CD4-positive, CD25-positive, alpha-beta regulatory T cell (primary cell): ENCODE results near the gene NFKBIZ. TPM values are rescaled to one million over a fixed set of nuclear protein-coding genes. Genes with fewer than 3 reads are reported as not detected.
A peak's percentile ranks its signal among the peaks of the same experiment; 100 is the strongest.

Experiments
- ATAC-seq, 2 donors: fragments of 150-1000 bp; cut with Tn5 transposase; one replicate each; pipeline ENCODE4 v1.10.0; 2021; ENCODE audit warnings: low read depth in 2 of 2, moderate number of reproducible peaks in 2 of 2, moderate library complexity in 1 of 2
- DNase-seq, 3 donors: peaks; one replicate each; pipeline versions ENCODE4 v3.0.0 to v3.0.0-alpha.2; 2012 to 2022; ENCODE audit warnings: mixed read lengths in 1 of 3
- H3K27ac ChIP-seq: one replicate; pipeline ENCODE4 v1.7.0; 2013; ENCODE audit warnings: mild to moderate bottlenecking, low read length; ENCODE audit not compliant: insufficient read depth, poor library complexity, severe bottlenecking
- H3K27me3 ChIP-seq: one replicate; pipeline ENCODE4 v1.7.0; 2013; ENCODE audit warnings: low read length; ENCODE audit not compliant: control insufficient read depth, insufficient read depth
- H3K36me3 ChIP-seq: one replicate; pipeline ENCODE4 v1.7.0; 2013; ENCODE audit warnings: mild to moderate bottlenecking, low read length, moderate library complexity; ENCODE audit not compliant: control insufficient read depth, insufficient read depth
- H3K4me1 ChIP-seq: 2 replicates; pipeline ENCODE4 v1.7.0; 2013; ENCODE audit warnings: mild to moderate bottlenecking, low read length; ENCODE audit not compliant: insufficient read depth, control insufficient read depth, poor library complexity, severe bottlenecking
- H3K4me3 ChIP-seq: one replicate; pipeline ENCODE4 v1.7.0; 2013; ENCODE audit warnings: low read depth, mild to moderate bottlenecking, low read length, moderate library complexity
- H3K9me3 ChIP-seq, 2 experiments: 1 replicate in 1 of 2; 2 replicates in 1 of 2; pipeline ENCODE4 v1.7.0; 2013; ENCODE audit warnings: low read length in 2 of 2, mild to moderate bottlenecking in 1 of 2, moderate library complexity in 1 of 2; ENCODE audit not compliant: control insufficient read depth in 2 of 2
- H3K27ac Mint-ChIP-seq, 3 donors: one replicate each; pipeline ENCODE4 v1.8.0; 2020 to 2022; ENCODE audit warnings: mild to moderate bottlenecking in 3 of 3, mixed read lengths in 3 of 3, moderate library complexity in 2 of 3
- H3K27me3 Mint-ChIP-seq: one replicate; pipeline ENCODE4 v1.8.0; 2022; ENCODE audit warnings: mild to moderate bottlenecking, mixed read lengths
- H3K36me3 Mint-ChIP-seq: one replicate; pipeline ENCODE4 v1.8.0; 2020; ENCODE audit warnings: mixed read lengths
- H3K4me1 Mint-ChIP-seq, 4 donors: one replicate each; pipeline ENCODE4 v1.8.0; 2020 to 2022; ENCODE audit warnings: mixed read lengths in 4 of 4, mild to moderate bottlenecking in 1 of 4
- H3K4me3 Mint-ChIP-seq, 4 donors: one replicate each; pipeline ENCODE4 v1.8.0; 2020 to 2022; ENCODE audit warnings: mild to moderate bottlenecking in 4 of 4, mixed read lengths in 4 of 4, moderate library complexity in 3 of 4
- H3K9me3 Mint-ChIP-seq, 7 donors: one replicate each; pipeline ENCODE4 v1.8.0; 2020 to 2022; ENCODE audit warnings: mixed read lengths in 7 of 7, mild to moderate bottlenecking in 3 of 7, moderate library complexity in 2 of 7
- polyA plus RNA-seq, 4 donors: library from polyadenylated mRNA; unstranded; fragments of 300-500 nt; fragmentation: Illumina TruSeq; gene quantifications; one replicate each; pipeline ENCODE4 v1.2.3, GENCODE V29; 2021
- total RNA-seq: library from RNA; stranded (reverse); gene quantifications from one replicate; pipeline ENCODE4 v1.2.3, GENCODE V29; 2022

NFKBIZ gene
- total and polyA plus RNA-seq, 5 donors from 2014 or later: 15.2 to 637 (median 25.8) TPM

GRCh38 chr3:101809178-101810021 is 39.9 kb upstream of the NFKBIZ start:
- H3K27me3 Mint-ChIP-seq: no peaks in the 10 kb centered on the region
- peak overlapping the region; percentile 27 to 71 (median 63) for H3K27ac Mint-ChIP-seq
- Histone ChIP-seq H3K9me3 (no peaks in the 10 kb centered on the region), H3K27me3 (no peaks in the 10 kb centered on the region), H3K27ac (no peak overlapping the region), H3K4me3 (no peak overlapping the region), H3K36me3 (peaks cover 27% of the 10 kb centered on the region), H3K4me1 (peaks cover 16% of the 10 kb centered on the region)
- peaks cover 22 to 55% (median 52%) of the 10 kb centered on the region in 4 donors for H3K4me1 Mint-ChIP-seq
- H3K4me3 Mint-ChIP-seq: no peak overlapping the region
- ATAC-seq (peak in 1 of 2 donors; percentile 61), DNase-seq (peak; percentile 15 to 68 (median 56))
- H3K36me3 Mint-ChIP-seq: peaks cover 22% of the 10 kb centered on the region
- H3K9me3 Mint-ChIP-seq: no peaks in the 10 kb centered on the region

GRCh38 chr3:101810022-101810418 is 39.3 kb upstream of the NFKBIZ start:
- ATAC-seq: no peak

GRCh38 chr3:101811875-101812274 is 37.4 kb upstream of the NFKBIZ start:
- Mint-ChIP-seq H3K4me1 (peaks cover 28 to 58% (median 46%) of the 10 kb centered on the region in 4 donors), H3K9me3 (no peaks in the 10 kb centered on the region), H3K36me3 (peaks cover 17% of the 10 kb centered on the region), H3K4me3 (no peak overlapping the region), H3K27me3 (no peaks in the 10 kb centered on the region), H3K27ac (peak overlapping the region in 1 of 3 donors; percentile 39)
- H3K9me3 ChIP-seq: no peaks in the 10 kb centered on the region
- ATAC-seq (no peak), DNase-seq (no peak)
- H3K4me3 ChIP-seq: no peak overlapping the region
- no peaks in the 10 kb centered on the region for H3K27me3 ChIP-seq
- no peak overlapping the region for H3K27ac ChIP-seq
- H3K36me3 ChIP-seq: peaks cover 7% of the 10 kb centered on the region
- peaks cover 21% of the 10 kb centered on the region for H3K4me1 ChIP-seq

More at GRCh38 chr3:101810022-101810418, 39.3 kb upstream of the NFKBIZ start:
- Histone ChIP-seq H3K4me1 (peaks cover 21% of the 10 kb centered on the region), H3K4me3 (no peak overlapping the region), H3K27me3 (no peaks in the 10 kb centered on the region), H3K27ac (no peak overlapping the region), H3K9me3 (no peaks in the 10 kb centered on the region), H3K36me3 (peaks cover 21% of the 10 kb centered on the region)
- Mint-ChIP-seq H3K4me3 (peak overlapping the region in 1 of 4 donors; percentile 35), H3K36me3 (peaks cover 19% of the 10 kb centered on the region), H3K9me3 (no peaks in the 10 kb centered on the region), H3K27me3 (no peaks in the 10 kb centered on the region), H3K27ac (peak overlapping the region; percentile 27 to 54 (median 39)), H3K4me1 (peaks cover 25 to 56% (median 48%) of the 10 kb centered on the region in 4 donors)
- DNase-seq: no peak

GRCh38 chr3:101812895-101813294 is 36.4 kb upstream of the NFKBIZ start:
- H3K36me3 ChIP-seq: peaks cover 10% of the 10 kb centered on the region
- Mint-ChIP-seq H3K27me3 (no peaks in the 10 kb centered on the region), H3K4me1 (peaks cover 28 to 62% (median 44%) of the 10 kb centered on the region in 4 donors), H3K27ac (no peak overlapping the region), H3K4me3 (no peak overlapping the region), H3K36me3 (peaks cover 23% of the 10 kb centered on the region), H3K9me3 (no peaks in the 10 kb centered on the region)
- H3K9me3 ChIP-seq: no peaks in the 10 kb centered on the region
- no peak overlapping the region for H3K4me3 ChIP-seq
- H3K27ac ChIP-seq: no peak overlapping the region
- ATAC-seq: no peak
- no peaks in the 10 kb centered on the region for H3K27me3 ChIP-seq
- DNase-seq: no peak
- peaks cover 21% of the 10 kb centered on the region for H3K4me1 ChIP-seq

GRCh38 chr3:101813817-101814440 is 35.4 kb upstream of the NFKBIZ start:
- Histone ChIP-seq H3K27me3 (no peaks in the 10 kb centered on the region), H3K27ac (no peak overlapping the region), H3K4me1 (peaks cover 20% of the 10 kb centered on the region), H3K36me3 (peaks cover 17% of the 10 kb centered on the region), H3K4me3 (no peak overlapping the region), H3K9me3 (no peaks in the 10 kb centered on the region)
- H3K27ac Mint-ChIP-seq: peak overlapping the region in 2 of 3 donors; percentile 79
- no peaks in the 10 kb centered on the region for H3K27me3 Mint-ChIP-seq
- DNase-seq: peak in 2 of 3 donors; percentile 52 to 65
- H3K4me3 Mint-ChIP-seq: peak overlapping the region in 1 of 4 donors; percentile 14
- H3K36me3 Mint-ChIP-seq: peaks cover 22% of the 10 kb centered on the region
- ATAC-seq: peak; percentile 41 to 48
- H3K4me1 Mint-ChIP-seq: peaks cover 26 to 59% (median 37%) of the 10 kb centered on the region in 4 donors
- H3K9me3 Mint-ChIP-seq: no peaks in the 10 kb centered on the region

GRCh38 chr3:101814835-101815234 is 34.5 kb upstream of the NFKBIZ start:
- H3K36me3 Mint-ChIP-seq: peaks cover 23% of the 10 kb centered on the region
- H3K27me3 Mint-ChIP-seq: no peaks in the 10 kb centered on the region
- H3K4me3 Mint-ChIP-seq: peak overlapping the region in 1 of 4 donors; percentile 41
- peak in 1 of 2 donors; percentile 27 for ATAC-seq
- Histone ChIP-seq H3K4me1 (peaks cover 11% of the 10 kb centered on the region), H3K36me3 (peaks cover 23% of the 10 kb centered on the region), H3K4me3 (no peak overlapping the region), H3K9me3 (no peaks in the 10 kb centered on the region), H3K27ac (no peak overlapping the region), H3K27me3 (no peaks in the 10 kb centered on the region)
- H3K27ac Mint-ChIP-seq: peak overlapping the region; percentile 59 to 79 (median 69)
- no peaks in the 10 kb centered on the region for H3K9me3 Mint-ChIP-seq
- no peak for DNase-seq
- peaks cover 19 to 50% (median 33%) of the 10 kb centered on the region in 4 donors for H3K4me1 Mint-ChIP-seq

GRCh38 chr3:101816215-101817149 is 32.8 kb upstream of the NFKBIZ start:
- Mint-ChIP-seq H3K4me1 (peaks cover 13 to 37% (median 23%) of the 10 kb centered on the region in 4 donors), H3K9me3 (no peaks in the 10 kb centered on the region), H3K27ac (peak overlapping the region in 2 of 3 donors; percentile 52 to 60), H3K4me3 (no peak overlapping the region), H3K36me3 (peaks cover 32% of the 10 kb centered on the region), H3K27me3 (no peaks in the 10 kb centered on the region)
- DNase-seq (no peak), ATAC-seq (no peak)
- Histone ChIP-seq H3K36me3 (peaks cover 36% of the 10 kb centered on the region), H3K4me1 (peaks cover 11% of the 10 kb centered on the region), H3K27ac (no peak overlapping the region), H3K27me3 (no peaks in the 10 kb centered on the region), H3K4me3 (no peak overlapping the region), H3K9me3 (no peaks in the 10 kb centered on the region)
